ENCODE results near the gene CDK2AP2. TPM values are rescaled to one million over a fixed set of nuclear protein-coding genes. Genes with fewer than 3 reads are reported as not detected.
A peak's percentile ranks its signal among the peaks of the same experiment; 100 is the strongest.
"Not testable (repeated sequence)": the region's sequence is repeated elsewhere in the genome, so short reads cannot be mapped to it uniquely, and the experiment has no call there.

CDK2AP2 gene
- total RNA-seq, 2 experiments from 2014 or later = 82.7 to 84.7 TPM

GRCh38 chr11:67466367-67466766 lies 41.6 kb downstream of the CDK2AP2 start:
- Mint-ChIP-seq H3K4me3 (no peak overlapping the region), H3K36me3 (peaks cover 5% of the 10 kb centered on the region), H3K4me1 (ENCODE audit: low read depth) (peaks cover 32% of the 10 kb centered on the region), H3K9me3 (no peaks in the 10 kb centered on the region), H3K27ac (no peak overlapping the region), H3K27me3 (no peaks in the 10 kb centered on the region)
- DNase-seq = no peak
- CTCF ChIA-PET = interaction anchor here (1.1 kb wide), 1 partner anchor 149 kb away, joined by 3 read pairs; no protein-coding TSS in a partner anchor
- intact Hi-C loops (cut with micrococcal nuclease) = loop anchor here (5.0 kb wide), 1 partner anchor 39 kb away; the partner anchor contains the start of gene RPS6KB2
- POLR2A ChIA-PET = interaction anchor here (0.5 to 4.3 kb wide), 5 partner anchors 9 to 59 kb away, joined by 3 to 35 read pairs (median 5); partner anchors contain the start of gene PTPRCAP

- not testable (repeated sequence) for H3K27me3 Mint-ChIP-seq, DNase-seq, H3K36me3 Mint-ChIP-seq, H3K9me3 Mint-ChIP-seq
- Mint-ChIP-seq H3K4me1 (ENCODE audit: low read depth) (peaks cover 32% of the 10 kb centered on the region), H3K27ac (peak overlapping the region; percentile 93), H3K4me3 (peak overlapping the region; percentile 89)
- ChIA-PET CTCF (interaction anchor here (0.6 to 1.3 kb wide), 5 partner anchors 21 to 148 kb away, joined by 3 to 5 read pairs (median 3); partner anchors contain the start of gene PTPRCAP), POLR2A (interaction anchor here (0.5 to 2.0 kb wide), 9 partner anchors 10 to 113 kb away, joined by 3 to 10 read pairs (median 3); partner anchors contain the start of genes PITPNM1, POLD4, PTPRCAP and RPS6KB2)
- intact Hi-C loops (cut with micrococcal nuclease) = loop anchor here (2.0 to 5.0 kb wide), 2 partner anchors 19 to 38 kb away; partner anchors contain the start of gene RPS6KB2
These were observed 42.4 kb downstream of the CDK2AP2 start for GRCh38 chr11:67465530-67465929.

- peaks cover 32% of the 10 kb centered on the region for H3K4me1 Mint-ChIP-seq (ENCODE audit: low read depth)
- H3K27me3 Mint-ChIP-seq = no peaks in the 10 kb centered on the region
- DNase-seq = no peak
- no peaks in the 10 kb centered on the region for H3K9me3 Mint-ChIP-seq
- ChIA-PET CTCF (interaction anchor here (0.6 to 1.3 kb wide), 5 partner anchors 20 to 148 kb away, joined by 3 to 5 read pairs (median 3); partner anchors contain the start of gene PTPRCAP), POLR2A (interaction anchor here (0.9 to 2.0 kb wide), 7 partner anchors 13 to 113 kb away, joined by 3 to 10 read pairs (median 3); partner anchors contain the start of genes PITPNM1, POLD4, PTPRCAP and RPS6KB2)
- H3K36me3 Mint-ChIP-seq = peaks cover 5% of the 10 kb centered on the region
- intact Hi-C loops (cut with micrococcal nuclease) = loop anchor here (2.0 to 5.0 kb wide), 2 partner anchors 18 to 38 kb away; partner anchors contain the start of gene RPS6KB2
- peak overlapping the region; percentile 89 for H3K4me3 Mint-ChIP-seq
- H3K27ac Mint-ChIP-seq = peak overlapping the region; percentile 93
These were observed 42.8 kb downstream of the CDK2AP2 start for GRCh38 chr11:67465189-67465510.

GRCh38 chr11:67464411-67465188 lies 43.4 kb downstream of the CDK2AP2 start:
- POLR2A ChIA-PET = interaction anchor here (0.5 to 2.0 kb wide), 8 partner anchors 10 to 112 kb away, joined by 3 to 10 read pairs (median 3); partner anchors contain the start of genes PITPNM1, POLD4, PTPRCAP and RPS6KB2
- peak; percentile 96 for DNase-seq
- no peaks in the 10 kb centered on the region for H3K27me3 Mint-ChIP-seq
- peaks cover 5% of the 10 kb centered on the region for H3K36me3 Mint-ChIP-seq
- intact Hi-C loops (cut with micrococcal nuclease) = loop anchor here (1.0 to 5.0 kb wide), 4 partner anchors 18 to 44 kb away; partner anchors contain the start of genes CDK2AP2 and RPS6KB2
- no peaks in the 10 kb centered on the region for H3K9me3 Mint-ChIP-seq
- H3K4me1 Mint-ChIP-seq (ENCODE audit: low read depth) = peaks cover 34% of the 10 kb centered on the region
- H3K4me3 Mint-ChIP-seq = peak overlapping the region; percentile 89
- CTCF ChIA-PET = interaction anchor here (0.9 to 1.3 kb wide), 3 partner anchors 27 to 62 kb away, joined by 3 read pairs; partner anchors contain the start of gene PTPRCAP
- peak overlapping the region; percentile 93 for H3K27ac Mint-ChIP-seq

- DNase-seq = no peak
- ChIA-PET CTCF (no interaction called here), POLR2A (no interaction called here)
- Mint-ChIP-seq H3K9me3 (no peaks in the 10 kb centered on the region), H3K4me3 (peak overlapping the region; percentile 48), H3K27me3 (no peaks in the 10 kb centered on the region), H3K4me1 (ENCODE audit: low read depth) (peaks cover 30% of the 10 kb centered on the region), H3K27ac (peak overlapping the region; percentile 93), H3K36me3 (peaks cover 5% of the 10 kb centered on the region)
- intact Hi-C loops (cut with micrococcal nuclease) = loop anchor here (1.0 to 2.0 kb wide), 3 partner anchors 17 to 44 kb away; partner anchors contain the start of gene CDK2AP2
These were observed 44.1 kb downstream of the CDK2AP2 start for GRCh38 chr11:67463680-67464410.

- peaks cover 27% of the 10 kb centered on the region for H3K4me1 Mint-ChIP-seq (ENCODE audit: low read depth)
- ChIA-PET CTCF (no interaction called here), POLR2A (no interaction called here)
- no peak overlapping the region for H3K4me3 Mint-ChIP-seq
- no peaks in the 10 kb centered on the region for H3K9me3 Mint-ChIP-seq
- peaks cover 5% of the 10 kb centered on the region for H3K36me3 Mint-ChIP-seq
- H3K27me3 Mint-ChIP-seq = no peaks in the 10 kb centered on the region
- H3K27ac Mint-ChIP-seq = no peak overlapping the region
- intact Hi-C loops (cut with micrococcal nuclease) = no loop called here
- DNase-seq = no peak
These were observed 44.8 kb downstream of the CDK2AP2 start for GRCh38 chr11:67463186-67463585.

- POLR2A ChIA-PET = interaction anchor here (1.4 kb wide), 1 partner anchor 17 kb away, joined by 3 read pairs; no protein-coding TSS in a partner anchor
- no peak for DNase-seq
- intact Hi-C loops (cut with micrococcal nuclease) = no loop called here
- peaks cover 3% of the 10 kb centered on the region for H3K4me1 Mint-ChIP-seq (ENCODE audit: low read depth)
- no peaks in the 10 kb centered on the region for H3K36me3 Mint-ChIP-seq
- CTCF ChIA-PET = interaction anchor here (1.0 kb wide), 1 partner anchor 101 kb away, joined by 3 read pairs; no protein-coding TSS in a partner anchor
- H3K9me3 Mint-ChIP-seq = no peaks in the 10 kb centered on the region
- no peak overlapping the region for H3K4me3 Mint-ChIP-seq
- no peak overlapping the region for H3K27ac Mint-ChIP-seq
- H3K27me3 Mint-ChIP-seq = no peaks in the 10 kb centered on the region
These were observed 49.7 kb downstream of the CDK2AP2 start for GRCh38 chr11:67458266-67458665.

GRCh38 chr11:67457453-67457852 lies 50.5 kb downstream of the CDK2AP2 start:
- CTCF ChIA-PET = no interaction called here
- no peak for DNase-seq
- Mint-ChIP-seq H3K36me3 (no peaks in the 10 kb centered on the region), H3K4me3 (no peak overlapping the region), H3K9me3 (no peaks in the 10 kb centered on the region), H3K27me3 (no peaks in the 10 kb centered on the region), H3K4me1 (ENCODE audit: low read depth) (peaks cover 3% of the 10 kb centered on the region), H3K27ac (no peak overlapping the region)
- intact Hi-C loops (cut with micrococcal nuclease) = no loop called here
- POLR2A ChIA-PET = interaction anchor here (1.4 kb wide), 2 partner anchors 11 to 18 kb away, joined by 3 to 4 read pairs; no protein-coding TSS in a partner anchor

Small RNA genes within 50 kb of the gene (microRNA-seq; reads per million reads assigned to microRNA genes)
- gene MIR6752 (ENCODE audit: borderline microRNAs expressed, borderline number of aligned reads, borderline replicate concordance) = 2.4 reads per million

Other genes with a start within 250 kb of the CDK2AP2 start
- gene GRK2, start 241.7 kb downstream of the CDK2AP2 start, total RNA-seq = 100 to 1,000 TPM; 273 to 279 TPM
- gene ANKRD13D, start 218.9 kb downstream of the CDK2AP2 start, total RNA-seq = 10 to 100 TPM; 85.9 to 89.4 TPM
- 10 to 100 TPM; 14.9 to 19.4 TPM for gene SSH3, start 204.6 kb downstream of the CDK2AP2 start, total RNA-seq
- 10 to 100 TPM; 62.0 to 67.4 TPM for gene POLD4, start 154.6 kb downstream of the CDK2AP2 start, total RNA-seq
- under 1 TPM; 0.39 to 0.45 TPM for gene CLCF1, start 134.6 kb downstream of the CDK2AP2 start, total RNA-seq
- gene RAD9A, start 116.2 kb downstream of the CDK2AP2 start, total RNA-seq = 10 to 100 TPM; 31.0 to 39.1 TPM
- gene PPP1CA, start 106.3 kb downstream of the CDK2AP2 start, total RNA-seq = 100 to 1,000 TPM; 261 to 267 TPM
- 100 to 1,000 TPM; 123 to 126 TPM for gene TBC1D10C, start 104.1 kb downstream of the CDK2AP2 start, total RNA-seq
- gene CARNS1, start 92.5 kb downstream of the CDK2AP2 start, total RNA-seq = 1 to 10 TPM; 2.3 to 3.3 TPM
- gene RPS6KB2, start 79.7 kb downstream of the CDK2AP2 start, total RNA-seq = 10 to 100 TPM; 57.4 to 57.5 TPM
- gene PTPRCAP, start 70.5 kb downstream of the CDK2AP2 start, total RNA-seq = 10 to 100 TPM; 93.5 to 97.4 TPM
- 100 to 1,000 TPM; 345 to 358 TPM for gene CORO1B, start 64.7 kb downstream of the CDK2AP2 start, total RNA-seq
- not detected for gene GPR152, start 55.4 kb downstream of the CDK2AP2 start, total RNA-seq
- 1 to 10 TPM; 1.0 to 1.2 TPM for gene CABP4, start 52.8 kb downstream of the CDK2AP2 start, total RNA-seq
- gene TMEM134, start 38.9 kb downstream of the CDK2AP2 start, total RNA-seq = 10 to 100 TPM; 68.2 to 75.2 TPM
- gene AIP, start 25.1 kb downstream of the CDK2AP2 start, total RNA-seq = 100 to 1,000 TPM; 160 to 169 TPM
- gene PITPNM1, start 2.8 kb downstream of the CDK2AP2 start, total RNA-seq = 100 to 1,000 TPM; 139 to 143 TPM
- gene CABP2, start 15.3 kb upstream of the CDK2AP2 start, total RNA-seq = not detected
- 100 to 1,000 TPM; 361 to 362 TPM for gene GSTP1, start 75.7 kb upstream of the CDK2AP2 start, total RNA-seq
- 100 to 1,000 TPM; 279 to 287 TPM for gene NDUFV1, start 98.8 kb upstream of the CDK2AP2 start, total RNA-seq
- gene NUDT8, start 121.8 kb upstream of the CDK2AP2 start, total RNA-seq = 10 to 100 TPM; 23.3 to 24.3 TPM
- not detected for gene TBX10, start 131.6 kb upstream of the CDK2AP2 start, total RNA-seq
- gene ACY3, start 142.6 kb upstream of the CDK2AP2 start, total RNA-seq = under 1 TPM; 0.29 to 0.33 TPM
- not detected for gene ALDH3B2, start 166.5 kb upstream of the CDK2AP2 start, total RNA-seq